ENCODE measurements around the gene RAI1. TPM values are rescaled to one million over a fixed set of nuclear protein-coding genes. Genes with fewer than 3 reads are reported as not detected.
A peak's percentile ranks its signal among the peaks of the same experiment; 100 is the strongest.

RAI1 gene
- total and polyA plus RNA-seq, 2 experiments from 2014 or later: 0.87 to 0.89 TPM

DNA sequence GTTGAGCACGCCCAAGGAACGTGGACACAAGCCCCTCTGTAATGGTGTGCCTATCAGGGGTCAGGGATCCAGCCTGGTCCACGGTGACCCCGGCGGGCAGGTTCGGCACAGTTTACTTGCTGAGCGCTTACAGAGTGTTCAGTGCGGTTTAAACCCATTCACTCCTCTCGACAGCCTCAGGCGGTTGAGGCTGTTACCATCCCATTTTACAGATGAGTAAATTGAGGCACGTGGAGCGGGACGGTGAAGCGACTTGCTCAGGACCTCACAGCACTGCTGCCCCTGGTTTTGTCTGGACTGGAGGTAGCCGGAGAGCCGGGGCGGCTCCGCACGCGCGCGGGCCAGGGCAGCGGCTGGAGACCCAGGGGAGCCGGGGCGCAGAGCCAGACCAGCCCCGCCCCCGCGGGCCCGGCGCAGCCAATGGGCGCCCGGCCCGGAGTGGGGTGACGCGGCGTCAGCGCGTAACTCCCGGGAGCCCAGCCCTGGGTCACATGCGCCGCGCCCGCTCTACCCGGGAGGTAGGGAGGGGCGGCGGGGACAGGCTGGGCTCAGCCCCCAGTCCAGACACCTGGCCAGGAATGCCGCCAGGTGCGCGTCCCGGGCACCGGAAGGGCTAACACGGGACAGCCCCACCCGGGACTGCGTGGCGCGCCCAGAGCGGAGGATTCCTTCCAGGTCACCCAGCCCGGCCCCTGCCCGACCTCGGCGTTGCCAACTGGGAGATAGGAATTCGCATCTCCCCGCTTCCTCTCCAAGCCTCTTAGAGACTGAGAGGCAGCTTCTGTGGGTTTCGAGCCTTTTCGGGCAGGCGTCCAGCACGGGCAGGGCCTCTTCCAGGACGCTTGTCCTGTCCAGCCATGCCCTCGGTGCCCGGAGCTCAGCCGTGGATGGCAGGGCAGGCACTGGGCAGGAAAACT, 158.8 kb downstream of the RAI1 start:
- peaks cover 63% of the 10 kb centered on the region for H3K4me1 Mint-ChIP-seq
- peaks cover 7% of the 10 kb centered on the region for H3K36me3 Mint-ChIP-seq (ENCODE audit: low read depth)
- Histone ChIP-seq H3K79me2 (replicated peaks; ENCODE audit: insufficient read depth) (peaks cover 11% of the 10 kb centered on the region), H3K9me2 (ENCODE audit: insufficient read depth) (no peaks in the 10 kb centered on the region), H3K4me1 (ENCODE audit: insufficient read depth) (peaks cover 50% of the 10 kb centered on the region), H3K27ac (ENCODE audit: low read depth) (peak overlapping the region; percentile 98), H3K36me3 (ENCODE audit: insufficient read depth) (no peaks in the 10 kb centered on the region), H3K4me3 (peak overlapping the region; percentile 70), H3F3A (replicated peaks; ENCODE audit: low read depth) (peaks cover 26% of the 10 kb centered on the region), H3K4me2 (peak overlapping the region; percentile 93), H4K20me1 (replicated peaks; ENCODE audit: insufficient read depth) (peaks cover 9% of the 10 kb centered on the region), H3K27me3 (ENCODE audit: insufficient read depth) (no peaks in the 10 kb centered on the region), H2AFZ (no peak overlapping the region)
- DNase-seq (ENCODE audit: low spot score) (peak; percentile 96), ATAC-seq (peak; percentile 47)
- peak overlapping the region; percentile 80 for H3K4me3 Mint-ChIP-seq
- no peaks in the 10 kb centered on the region; the same call in 2 of the 3 replicates for H3K9me3 Mint-ChIP-seq
- TF ChIP-seq NANOG (IDR thresholded peaks at IDR 0.05; ENCODE audit: borderline replicate concordance) (no peak), STAT1 (IDR thresholded peaks at IDR 0.05; ENCODE audit: unreplicated experiment) (no peak), CREB1 (CRISPR knock-in tag; IDR thresholded peaks at IDR 0.05; ENCODE audit: low read depth) (peak; percentile 90), EZH2phosphoT487 (IDR thresholded peaks at IDR 0.05; ENCODE audit: unreplicated experiment) (no peak), ZNF114 (CRISPR knock-in tag; IDR thresholded peaks at IDR 0.05) (no peak), JUNB (IDR thresholded peaks at IDR 0.05; ENCODE audit: unreplicated experiment) (no peak), POLR2AphosphoS5 (IDR thresholded peaks at IDR 0.05; ENCODE audit: low read depth) (peak; percentile 85)
- TF ChIP-seq, protein P1, sequence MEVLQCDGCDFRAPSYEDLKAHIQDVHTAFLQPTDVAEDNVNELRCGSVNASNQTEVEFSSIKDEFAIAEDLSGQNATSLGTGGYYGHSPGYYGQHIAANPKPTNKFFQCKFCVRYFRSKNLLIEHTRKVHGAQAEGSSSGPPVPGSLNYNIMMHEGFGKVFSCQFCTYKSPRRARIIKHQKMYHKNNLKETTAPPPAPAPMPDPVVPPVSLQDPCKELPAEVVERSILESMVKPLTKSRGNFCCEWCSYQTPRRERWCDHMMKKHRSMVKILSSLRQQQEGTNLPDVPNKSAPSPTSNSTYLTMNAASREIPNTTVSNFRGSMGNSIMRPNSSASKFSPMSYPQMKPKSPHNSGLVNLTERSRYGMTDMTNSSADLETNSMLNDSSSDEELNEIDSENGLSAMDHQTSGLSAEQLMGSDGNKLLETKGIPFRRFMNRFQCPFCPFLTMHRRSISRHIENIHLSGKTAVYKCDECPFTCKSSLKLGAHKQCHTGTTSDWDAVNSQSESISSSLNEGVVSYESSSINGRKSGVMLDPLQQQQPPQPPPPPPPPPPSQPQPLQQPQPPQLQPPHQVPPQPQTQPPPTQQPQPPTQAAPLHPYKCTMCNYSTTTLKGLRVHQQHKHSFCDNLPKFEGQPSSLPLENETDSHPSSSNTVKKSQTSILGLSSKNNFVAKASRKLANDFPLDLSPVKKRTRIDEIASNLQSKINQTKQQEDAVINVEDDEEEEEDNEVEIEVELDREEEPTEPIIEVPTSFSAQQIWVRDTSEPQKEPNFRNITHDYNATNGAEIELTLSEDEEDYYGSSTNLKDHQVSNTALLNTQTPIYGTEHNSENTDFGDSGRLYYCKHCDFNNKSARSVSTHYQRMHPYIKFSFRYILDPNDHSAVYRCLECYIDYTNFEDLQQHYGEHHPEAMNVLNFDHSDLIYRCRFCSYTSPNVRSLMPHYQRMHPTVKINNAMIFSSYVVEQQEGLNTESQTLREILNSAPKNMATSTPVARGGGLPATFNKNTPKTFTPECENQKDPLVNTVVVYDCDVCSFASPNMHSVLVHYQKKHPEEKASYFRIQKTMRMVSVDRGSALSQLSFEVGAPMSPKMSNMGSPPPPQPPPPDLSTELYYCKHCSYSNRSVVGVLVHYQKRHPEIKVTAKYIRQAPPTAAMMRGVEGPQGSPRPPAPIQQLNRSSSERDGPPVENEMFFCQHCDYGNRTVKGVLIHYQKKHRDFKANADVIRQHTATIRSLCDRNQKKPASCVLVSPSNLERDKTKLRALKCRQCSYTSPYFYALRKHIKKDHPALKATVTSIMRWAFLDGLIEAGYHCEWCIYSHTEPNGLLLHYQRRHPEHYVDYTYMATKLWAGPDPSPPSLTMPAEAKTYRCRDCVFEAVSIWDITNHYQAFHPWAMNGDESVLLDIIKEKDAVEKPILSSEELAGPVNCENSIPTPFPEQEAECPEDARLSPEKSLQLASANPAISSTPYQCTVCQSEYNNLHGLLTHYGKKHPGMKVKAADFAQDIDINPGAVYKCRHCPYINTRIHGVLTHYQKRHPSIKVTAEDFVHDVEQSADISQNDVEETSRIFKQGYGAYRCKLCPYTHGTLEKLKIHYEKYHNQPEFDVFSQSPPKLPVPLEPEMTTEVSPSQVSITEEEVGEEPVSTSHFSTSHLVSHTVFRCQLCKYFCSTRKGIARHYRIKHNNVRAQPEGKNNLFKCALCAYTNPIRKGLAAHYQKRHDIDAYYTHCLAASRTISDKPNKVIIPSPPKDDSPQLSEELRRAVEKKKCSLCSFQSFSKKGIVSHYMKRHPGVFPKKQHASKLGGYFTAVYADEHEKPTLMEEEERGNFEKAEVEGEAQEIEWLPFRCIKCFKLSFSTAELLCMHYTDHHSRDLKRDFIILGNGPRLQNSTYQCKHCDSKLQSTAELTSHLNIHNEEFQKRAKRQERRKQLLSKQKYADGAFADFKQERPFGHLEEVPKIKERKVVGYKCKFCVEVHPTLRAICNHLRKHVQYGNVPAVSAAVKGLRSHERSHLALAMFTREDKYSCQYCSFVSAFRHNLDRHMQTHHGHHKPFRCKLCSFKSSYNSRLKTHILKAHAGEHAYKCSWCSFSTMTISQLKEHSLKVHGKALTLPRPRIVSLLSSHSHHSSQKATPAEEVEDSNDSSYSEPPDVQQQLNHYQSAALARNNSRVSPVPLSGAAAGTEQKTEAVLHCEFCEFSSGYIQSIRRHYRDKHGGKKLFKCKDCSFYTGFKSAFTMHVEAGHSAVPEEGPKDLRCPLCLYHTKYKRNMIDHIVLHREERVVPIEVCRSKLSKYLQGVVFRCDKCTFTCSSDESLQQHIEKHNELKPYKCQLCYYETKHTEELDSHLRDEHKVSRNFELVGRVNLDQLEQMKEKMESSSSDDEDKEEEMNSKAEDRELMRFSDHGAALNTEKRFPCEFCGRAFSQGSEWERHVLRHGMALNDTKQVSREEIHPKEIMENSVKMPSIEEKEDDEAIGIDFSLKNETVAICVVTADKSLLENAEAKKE (CRISPR knock-in tag; IDR thresholded peaks at IDR 0.05): no peak
- TF ChIP-seq, protein P2, sequence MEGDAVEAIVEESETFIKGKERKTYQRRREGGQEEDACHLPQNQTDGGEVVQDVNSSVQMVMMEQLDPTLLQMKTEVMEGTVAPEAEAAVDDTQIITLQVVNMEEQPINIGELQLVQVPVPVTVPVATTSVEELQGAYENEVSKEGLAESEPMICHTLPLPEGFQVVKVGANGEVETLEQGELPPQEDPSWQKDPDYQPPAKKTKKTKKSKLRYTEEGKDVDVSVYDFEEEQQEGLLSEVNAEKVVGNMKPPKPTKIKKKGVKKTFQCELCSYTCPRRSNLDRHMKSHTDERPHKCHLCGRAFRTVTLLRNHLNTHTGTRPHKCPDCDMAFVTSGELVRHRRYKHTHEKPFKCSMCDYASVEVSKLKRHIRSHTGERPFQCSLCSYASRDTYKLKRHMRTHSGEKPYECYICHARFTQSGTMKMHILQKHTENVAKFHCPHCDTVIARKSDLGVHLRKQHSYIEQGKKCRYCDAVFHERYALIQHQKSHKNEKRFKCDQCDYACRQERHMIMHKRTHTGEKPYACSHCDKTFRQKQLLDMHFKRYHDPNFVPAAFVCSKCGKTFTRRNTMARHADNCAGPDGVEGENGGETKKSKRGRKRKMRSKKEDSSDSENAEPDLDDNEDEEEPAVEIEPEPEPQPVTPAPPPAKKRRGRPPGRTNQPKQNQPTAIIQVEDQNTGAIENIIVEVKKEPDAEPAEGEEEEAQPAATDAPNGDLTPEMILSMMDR (conservative IDR thresholded peaks at IDR 0.05; ENCODE audit: low read depth in 2 of 2): no peak
- TF ChIP-seq, protein P3, sequence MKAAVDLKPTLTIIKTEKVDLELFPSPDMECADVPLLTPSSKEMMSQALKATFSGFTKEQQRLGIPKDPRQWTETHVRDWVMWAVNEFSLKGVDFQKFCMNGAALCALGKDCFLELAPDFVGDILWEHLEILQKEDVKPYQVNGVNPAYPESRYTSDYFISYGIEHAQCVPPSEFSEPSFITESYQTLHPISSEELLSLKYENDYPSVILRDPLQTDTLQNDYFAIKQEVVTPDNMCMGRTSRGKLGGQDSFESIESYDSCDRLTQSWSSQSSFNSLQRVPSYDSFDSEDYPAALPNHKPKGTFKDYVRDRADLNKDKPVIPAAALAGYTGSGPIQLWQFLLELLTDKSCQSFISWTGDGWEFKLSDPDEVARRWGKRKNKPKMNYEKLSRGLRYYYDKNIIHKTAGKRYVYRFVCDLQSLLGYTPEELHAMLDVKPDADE (IDR thresholded peaks at IDR 0.05): 0 out of 2 replicates have a peak, but pooled peaks have one; percentile 20
- H3K27me3 Mint-ChIP-seq (ENCODE audit: insufficient read depth, low read depth, poor library complexity): peaks cover 40% of the 10 kb centered on the region
- H3K27ac Mint-ChIP-seq: peak overlapping the region; percentile 99

Measured in GM23338 (cell line).